ENCODE data around the gene GALP. TPM values are rescaled to one million over a fixed set of nuclear protein-coding genes. Genes with fewer than 3 reads are reported as not detected.

Gene GALP
- polyA plus RNA-seq, 1 experiment, result not detected

- ChIA-PET POLR2A (no interaction called here), CTCF (interaction anchor here (0.8 to 1.1 kb wide), 2 partner anchors 18 to 77 kb away, joined by 3 to 5 read pairs; no protein-coding TSS in a partner anchor)
- H3K36me3 ChIP-seq (ENCODE audit: control insufficient read depth, insufficient read depth, low read length), result peaks cover 14% of the 10 kb centered on the region
These were observed 22.3 kb upstream of the GALP start for GRCh38 chr19:56153507-56153906.

GRCh38 chr19:56155124-56155687, 20.6 kb upstream of the GALP start:
- DNase-seq (ENCODE audit: low read depth), result no peak
- TF ChIP-seq, protein P1, sequence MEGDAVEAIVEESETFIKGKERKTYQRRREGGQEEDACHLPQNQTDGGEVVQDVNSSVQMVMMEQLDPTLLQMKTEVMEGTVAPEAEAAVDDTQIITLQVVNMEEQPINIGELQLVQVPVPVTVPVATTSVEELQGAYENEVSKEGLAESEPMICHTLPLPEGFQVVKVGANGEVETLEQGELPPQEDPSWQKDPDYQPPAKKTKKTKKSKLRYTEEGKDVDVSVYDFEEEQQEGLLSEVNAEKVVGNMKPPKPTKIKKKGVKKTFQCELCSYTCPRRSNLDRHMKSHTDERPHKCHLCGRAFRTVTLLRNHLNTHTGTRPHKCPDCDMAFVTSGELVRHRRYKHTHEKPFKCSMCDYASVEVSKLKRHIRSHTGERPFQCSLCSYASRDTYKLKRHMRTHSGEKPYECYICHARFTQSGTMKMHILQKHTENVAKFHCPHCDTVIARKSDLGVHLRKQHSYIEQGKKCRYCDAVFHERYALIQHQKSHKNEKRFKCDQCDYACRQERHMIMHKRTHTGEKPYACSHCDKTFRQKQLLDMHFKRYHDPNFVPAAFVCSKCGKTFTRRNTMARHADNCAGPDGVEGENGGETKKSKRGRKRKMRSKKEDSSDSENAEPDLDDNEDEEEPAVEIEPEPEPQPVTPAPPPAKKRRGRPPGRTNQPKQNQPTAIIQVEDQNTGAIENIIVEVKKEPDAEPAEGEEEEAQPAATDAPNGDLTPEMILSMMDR (IDR thresholded peaks at IDR 0.05; ENCODE audit: insufficient read depth, low read depth, low read length), result peak; percentile 30
- Histone ChIP-seq H3K36me3 (ENCODE audit: control insufficient read depth, insufficient read depth, low read length) (peaks cover 18% of the 10 kb centered on the region), H3K27me3 (ENCODE audit: control insufficient read depth, insufficient read depth, low read length) (no peaks in the 10 kb centered on the region), H3K4me3 (ENCODE audit: low read depth, low read length) (no peak overlapping the region)
- ChIA-PET POLR2A (no interaction called here), CTCF (interaction anchor here (1.1 to 1.9 kb wide), 4 partner anchors 13 to 81 kb away, joined by 3 to 8 read pairs (median 5); no protein-coding TSS in a partner anchor)

More at GRCh38 chr19:56153507-56153906, 22.3 kb upstream of the GALP start:
- TF ChIP-seq, protein P1 (IDR thresholded peaks at IDR 0.05; ENCODE audit: insufficient read depth, low read depth, low read length), result no peak
- no peak for DNase-seq (ENCODE audit: low read depth)
- no peak overlapping the region for H3K4me3 ChIP-seq (ENCODE audit: low read depth, low read length)
- no peaks in the 10 kb centered on the region for H3K27me3 ChIP-seq (ENCODE audit: control insufficient read depth, insufficient read depth, low read length)

GRCh38 chr19:56156768-56157167, 19.0 kb upstream of the GALP start:
- CTCF ChIA-PET, result interaction anchor here (1.6 to 1.9 kb wide), 2 partner anchors 15 to 80 kb away, joined by 6 to 7 read pairs; no protein-coding TSS in a partner anchor
- TF ChIP-seq, protein P1 (IDR thresholded peaks at IDR 0.05; ENCODE audit: insufficient read depth, low read depth, low read length), result no peak

GRCh38 chr19:56158170-56158757, 17.5 kb upstream of the GALP start:
- no peak for DNase-seq (ENCODE audit: low read depth)
- H3K4me3 ChIP-seq (ENCODE audit: low read depth, low read length), result no peak overlapping the region
- peaks cover 21% of the 10 kb centered on the region for H3K36me3 ChIP-seq (ENCODE audit: control insufficient read depth, insufficient read depth, low read length)
- TF ChIP-seq, protein P1 (IDR thresholded peaks at IDR 0.05; ENCODE audit: insufficient read depth, low read depth, low read length), result no peak
- CTCF ChIA-PET, result interaction anchor here (0.9 to 1.9 kb wide), 3 partner anchors 13 to 81 kb away, joined by 3 to 7 read pairs (median 6); no protein-coding TSS in a partner anchor
- H3K27me3 ChIP-seq (ENCODE audit: control insufficient read depth, insufficient read depth, low read length), result no peaks in the 10 kb centered on the region
- POLR2A ChIA-PET, result no interaction called here

More at GRCh38 chr19:56156768-56157167, 19.0 kb upstream of the GALP start:
- DNase-seq (ENCODE audit: low read depth), result no peak
- H3K4me3 ChIP-seq (ENCODE audit: low read depth, low read length), result no peak overlapping the region
- POLR2A ChIA-PET, result no interaction called here
- H3K27me3 ChIP-seq (ENCODE audit: control insufficient read depth, insufficient read depth, low read length), result no peaks in the 10 kb centered on the region
- peaks cover 21% of the 10 kb centered on the region for H3K36me3 ChIP-seq (ENCODE audit: control insufficient read depth, insufficient read depth, low read length)

- TF ChIP-seq, protein P1 (IDR thresholded peaks at IDR 0.05; ENCODE audit: insufficient read depth, low read depth, low read length), result no peak
- peaks cover 18% of the 10 kb centered on the region for H3K36me3 ChIP-seq (ENCODE audit: control insufficient read depth, insufficient read depth, low read length)
- H3K27me3 ChIP-seq (ENCODE audit: control insufficient read depth, insufficient read depth, low read length), result no peaks in the 10 kb centered on the region
- DNase-seq (ENCODE audit: low read depth), result no peak
- no peak overlapping the region for H3K4me3 ChIP-seq (ENCODE audit: low read depth, low read length)
- ChIA-PET CTCF (no interaction called here), POLR2A (no interaction called here)
These were observed 16.7 kb upstream of the GALP start for GRCh38 chr19:56159009-56159559.
